WTC11 (cell line): ENCODE data around the gene IDUA. TPM values are rescaled to one million over a fixed set of nuclear protein-coding genes. Genes with fewer than 3 reads are reported as not detected.

Experiments used
- ATAC-seq: fragments of 200-7000 bp; cut with Tn5 transposase; 2 replicates; pipeline ENCODE4 v1.10.0; 2021; ENCODE audit warnings: mild to moderate bottlenecking, moderate library complexity
- CTCF ChIA-PET: fragments of 300-600 bp; sonication (Branson Sonifier 250); formaldehyde crosslinking; loops from one replicate; lab custom pipeline; 2021; ENCODE audit warnings: antibody characterized with exemption; lab: Charles Lee
- POLR2A ChIA-PET: fragments of 350-600 bp; sonication (Branson Sonifier 250); formaldehyde crosslinking; loops from one replicate; lab custom pipeline; 2021; ENCODE audit warnings: antibody characterized with exemption; lab: Charles Lee
- DNase-seq: peaks from one replicate; pipeline ENCODE4 v3.0.0; 2021; ENCODE audit warnings: low spot score
- H3K27ac Mint-ChIP-seq: 2 replicates; pipeline ENCODE4 v1.8.0; 2021; ENCODE audit warnings: mixed read lengths
- H3K27me3 Mint-ChIP-seq: 2 replicates; pipeline ENCODE4 v1.8.0; 2021; ENCODE audit warnings: low read depth, mild to moderate bottlenecking, moderate library complexity, mixed read lengths
- H3K36me3 Mint-ChIP-seq: 2 replicates; pipeline ENCODE4 v1.8.0; 2021; ENCODE audit warnings: mixed read lengths
- H3K4me1 Mint-ChIP-seq: 2 replicates; pipeline ENCODE4 v1.8.0; 2022; ENCODE audit warnings: mixed read lengths
- H3K4me3 Mint-ChIP-seq: 2 replicates; pipeline ENCODE4 v1.8.0; 2021; ENCODE audit warnings: mild to moderate bottlenecking, moderate library complexity, mixed read lengths
- H3K9me3 Mint-ChIP-seq: 2 replicates; pipeline ENCODE4 v1.8.0; 2021; ENCODE audit warnings: mixed read lengths
- ATF6 ChIP-seq: sonication (generic); formaldehyde crosslinking; IDR thresholded peaks from 2 replicates; pipeline ENCODE4 v1.8.1; 2023; ENCODE audit warnings: mild to moderate bottlenecking, missing genetic modification reagents
- ETV6 ChIP-seq: sonication (generic); formaldehyde crosslinking; IDR thresholded peaks from 2 replicates; pipeline ENCODE4 v1.8.1; 2022; ENCODE audit warnings: mild to moderate bottlenecking, missing genetic modification reagents
- FOXJ3 ChIP-seq: sonication (generic); formaldehyde crosslinking; IDR thresholded peaks from 2 replicates; pipeline ENCODE4 v1.9.0; 2021; ENCODE audit warnings: missing genetic modification reagents, mild to moderate bottlenecking, borderline replicate concordance
- MYBL2 ChIP-seq: sonication (generic); formaldehyde crosslinking; IDR thresholded peaks from 2 replicates; pipeline ENCODE4 v1.8.1; 2023; ENCODE audit warnings: mild to moderate bottlenecking, moderate library complexity, missing genetic modification reagents
- NFYB ChIP-seq: sonication (generic); formaldehyde crosslinking; conservative IDR thresholded peaks from 2 replicates; pipeline ENCODE4 v1.8.0; 2022; ENCODE audit warnings: low read depth, missing genetic modification reagents
- NR1H2 ChIP-seq: sonication (generic); formaldehyde crosslinking; IDR thresholded peaks from 2 replicates; pipeline ENCODE4 v1.9.0; 2021; ENCODE audit warnings: mild to moderate bottlenecking, moderate library complexity, missing genetic modification reagents
- OVOL2 ChIP-seq: fragments of 250-450 bp; sonication (Bioruptor Pico); IDR thresholded peaks from 2 replicates; pipeline ENCODE4 v1.9.0; 2021; ENCODE audit warnings: mild to moderate bottlenecking, borderline replicate concordance
- PRDM15 ChIP-seq: sonication (generic); formaldehyde crosslinking; IDR thresholded peaks from 2 replicates; pipeline ENCODE4 v1.8.0; 2022; ENCODE audit warnings: missing genetic modification reagents
- SOX15 ChIP-seq: fragments of 250-450 bp; sonication (Bioruptor Pico); IDR thresholded peaks from 2 replicates; pipeline ENCODE4 v1.9.0; 2021; ENCODE audit warnings: mild to moderate bottlenecking
- TEAD1 ChIP-seq: sonication (generic); formaldehyde crosslinking; IDR thresholded peaks from 2 replicates; pipeline ENCODE4 v1.8.0; 2022; ENCODE audit warnings: mild to moderate bottlenecking, missing genetic modification reagents
- ZNF232 ChIP-seq: sonication (generic); formaldehyde crosslinking; IDR thresholded peaks from 2 replicates; pipeline ENCODE4 v1.8.0; 2022; ENCODE audit warnings: mild to moderate bottlenecking, missing genetic modification reagents
- ZNF512 ChIP-seq: sonication (generic); formaldehyde crosslinking; IDR thresholded peaks from 2 replicates; pipeline ENCODE4 v1.8.1; 2022; ENCODE audit warnings: missing genetic modification reagents, borderline replicate concordance
- ZNF532 ChIP-seq: fragments of 250-450 bp; sonication (Bioruptor Pico); IDR thresholded peaks from 2 replicates; pipeline ENCODE4 v1.9.0; 2021; ENCODE audit warnings: mild to moderate bottlenecking, borderline replicate concordance
- total RNA-seq: library from RNA; stranded (reverse); gene quantifications from 3 replicates; pipeline ENCODE4 v1.2.3, GENCODE V29; 2021
- TF ChIP-seq, protein P1 (sequence below): sonication (generic); formaldehyde crosslinking; IDR thresholded peaks from 2 replicates; pipeline ENCODE4 v1.8.0; 2023; ENCODE audit warnings: missing genetic modification reagents, mild to moderate bottlenecking, borderline replicate concordance
- TF ChIP-seq, protein P2 (sequence below): sonication (generic); formaldehyde crosslinking; IDR thresholded peaks from 2 replicates; pipeline ENCODE4 v1.8.0; 2022; ENCODE audit warnings: mild to moderate bottlenecking, missing genetic modification reagents
- TF ChIP-seq, protein P3 (sequence below): fragments of 250-450 bp; sonication (Bioruptor Pico); IDR thresholded peaks from 2 replicates; pipeline ENCODE4 v1.8.0; 2021; ENCODE audit warnings: mild to moderate bottlenecking

IDUA gene
- total RNA-seq, 1 experiment from 2014 or later: 8.7 TPM

- Mint-ChIP-seq H3K27ac (no peak overlapping the region), H3K36me3 (no peaks in the 10 kb centered on the region), H3K27me3 (peaks cover 2% of the 10 kb centered on the region), H3K9me3 (no peaks in the 10 kb centered on the region), H3K4me1 (no peaks in the 10 kb centered on the region), H3K4me3 (no peak overlapping the region)
- CTCF ChIA-PET: no interaction called here
- TF ChIP-seq ATF6 (CRISPR knock-in tag) (no peak), ZNF232 (CRISPR knock-in tag) (no peak), NFYB (CRISPR knock-in tag) (no peak), OVOL2 (CRISPR knock-in tag) (no peak), FOXJ3 (no peak)
- TF ChIP-seq, protein P1, sequence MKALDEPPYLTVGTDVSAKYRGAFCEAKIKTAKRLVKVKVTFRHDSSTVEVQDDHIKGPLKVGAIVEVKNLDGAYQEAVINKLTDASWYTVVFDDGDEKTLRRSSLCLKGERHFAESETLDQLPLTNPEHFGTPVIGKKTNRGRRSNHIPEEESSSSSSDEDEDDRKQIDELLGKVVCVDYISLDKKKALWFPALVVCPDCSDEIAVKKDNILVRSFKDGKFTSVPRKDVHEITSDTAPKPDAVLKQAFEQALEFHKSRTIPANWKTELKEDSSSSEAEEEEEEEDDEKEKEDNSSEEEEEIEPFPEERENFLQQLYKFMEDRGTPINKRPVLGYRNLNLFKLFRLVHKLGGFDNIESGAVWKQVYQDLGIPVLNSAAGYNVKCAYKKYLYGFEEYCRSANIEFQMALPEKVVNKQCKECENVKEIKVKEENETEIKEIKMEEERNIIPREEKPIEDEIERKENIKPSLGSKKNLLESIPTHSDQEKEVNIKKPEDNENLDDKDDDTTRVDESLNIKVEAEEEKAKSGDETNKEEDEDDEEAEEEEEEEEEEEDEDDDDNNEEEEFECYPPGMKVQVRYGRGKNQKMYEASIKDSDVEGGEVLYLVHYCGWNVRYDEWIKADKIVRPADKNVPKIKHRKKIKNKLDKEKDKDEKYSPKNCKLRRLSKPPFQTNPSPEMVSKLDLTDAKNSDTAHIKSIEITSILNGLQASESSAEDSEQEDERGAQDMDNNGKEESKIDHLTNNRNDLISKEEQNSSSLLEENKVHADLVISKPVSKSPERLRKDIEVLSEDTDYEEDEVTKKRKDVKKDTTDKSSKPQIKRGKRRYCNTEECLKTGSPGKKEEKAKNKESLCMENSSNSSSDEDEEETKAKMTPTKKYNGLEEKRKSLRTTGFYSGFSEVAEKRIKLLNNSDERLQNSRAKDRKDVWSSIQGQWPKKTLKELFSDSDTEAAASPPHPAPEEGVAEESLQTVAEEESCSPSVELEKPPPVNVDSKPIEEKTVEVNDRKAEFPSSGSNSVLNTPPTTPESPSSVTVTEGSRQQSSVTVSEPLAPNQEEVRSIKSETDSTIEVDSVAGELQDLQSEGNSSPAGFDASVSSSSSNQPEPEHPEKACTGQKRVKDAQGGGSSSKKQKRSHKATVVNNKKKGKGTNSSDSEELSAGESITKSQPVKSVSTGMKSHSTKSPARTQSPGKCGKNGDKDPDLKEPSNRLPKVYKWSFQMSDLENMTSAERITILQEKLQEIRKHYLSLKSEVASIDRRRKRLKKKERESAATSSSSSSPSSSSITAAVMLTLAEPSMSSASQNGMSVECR (CRISPR knock-in tag): no peak
- TF ChIP-seq, protein P2, sequence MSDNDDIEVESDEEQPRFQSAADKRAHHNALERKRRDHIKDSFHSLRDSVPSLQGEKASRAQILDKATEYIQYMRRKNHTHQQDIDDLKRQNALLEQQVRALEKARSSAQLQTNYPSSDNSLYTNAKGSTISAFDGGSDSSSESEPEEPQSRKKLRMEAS (CRISPR knock-in tag): no peak
- POLR2A ChIA-PET: no interaction called here
- ATAC-seq: no peak
- no peak for DNase-seq
These were observed 28.9 kb downstream of the IDUA start for GRCh38 chr4:1015746-1016145.

DNA sequence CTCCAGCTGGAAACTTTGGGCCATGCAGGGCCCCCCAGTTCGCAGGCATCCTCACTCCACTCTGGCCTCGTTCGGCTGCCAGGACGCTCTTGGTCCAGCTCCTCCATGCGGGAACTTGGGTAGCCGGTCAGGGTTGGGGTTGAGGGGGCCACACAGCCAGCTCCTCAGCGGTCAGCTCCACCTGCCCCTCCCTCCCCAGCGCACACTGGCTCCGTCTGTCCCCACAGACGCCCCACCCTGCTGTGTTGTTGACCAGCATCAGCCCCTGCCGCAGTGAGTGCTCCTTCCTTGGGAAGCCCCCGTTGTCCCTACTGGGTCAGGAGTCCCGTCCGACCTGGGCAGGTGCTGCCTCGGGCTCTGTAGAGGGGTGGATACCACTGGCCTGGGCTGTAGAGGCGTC lies 30.4 kb downstream of the IDUA start:
- H3K27me3 Mint-ChIP-seq: no peaks in the 10 kb centered on the region; the same call in 1 of the 2 replicates
- ATAC-seq: no peak
- no peaks in the 10 kb centered on the region for H3K9me3 Mint-ChIP-seq
- POLR2A ChIA-PET: interaction anchor here (0.6 kb wide), 1 partner anchor 1536 kb away, joined by 3 read pairs; no protein-coding TSS in a partner anchor
- CTCF ChIA-PET: no interaction called here
- no peak overlapping the region for H3K4me3 Mint-ChIP-seq
- DNase-seq: no peak
- H3K4me1 Mint-ChIP-seq: no peaks in the 10 kb centered on the region
- no peak overlapping the region for H3K27ac Mint-ChIP-seq
- no peaks in the 10 kb centered on the region for H3K36me3 Mint-ChIP-seq
- TF ChIP-seq, protein P3, sequence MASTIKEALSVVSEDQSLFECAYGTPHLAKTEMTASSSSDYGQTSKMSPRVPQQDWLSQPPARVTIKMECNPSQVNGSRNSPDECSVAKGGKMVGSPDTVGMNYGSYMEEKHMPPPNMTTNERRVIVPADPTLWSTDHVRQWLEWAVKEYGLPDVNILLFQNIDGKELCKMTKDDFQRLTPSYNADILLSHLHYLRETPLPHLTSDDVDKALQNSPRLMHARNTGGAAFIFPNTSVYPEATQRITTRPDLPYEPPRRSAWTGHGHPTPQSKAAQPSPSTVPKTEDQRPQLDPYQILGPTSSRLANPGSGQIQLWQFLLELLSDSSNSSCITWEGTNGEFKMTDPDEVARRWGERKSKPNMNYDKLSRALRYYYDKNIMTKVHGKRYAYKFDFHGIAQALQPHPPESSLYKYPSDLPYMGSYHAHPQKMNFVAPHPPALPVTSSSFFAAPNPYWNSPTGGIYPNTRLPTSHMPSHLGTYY (CRISPR knock-in tag): no peak
- no peak for TF ChIP-seq ETV6
- no peak for TF ChIP-seq ZNF512 (CRISPR knock-in tag)
- no peak for TF ChIP-seq ZNF532 (CRISPR knock-in tag)
- no peak for TF ChIP-seq SOX15 (CRISPR knock-in tag)
- no peak for TF ChIP-seq MYBL2 (CRISPR knock-in tag)
- TF ChIP-seq TEAD1 (CRISPR knock-in tag): no peak
- TF ChIP-seq PRDM15 (CRISPR knock-in tag): no peak
- TF ChIP-seq NR1H2: no peak
- TF ChIP-seq FOXJ3: no peak
